ENCODE data around the gene ATP10A.
"Not testable (repeated sequence)": the region's sequence is repeated elsewhere in the genome, so short reads cannot be mapped to it uniquely, and the experiment has no call there.

ATP10A gene

DNA sequence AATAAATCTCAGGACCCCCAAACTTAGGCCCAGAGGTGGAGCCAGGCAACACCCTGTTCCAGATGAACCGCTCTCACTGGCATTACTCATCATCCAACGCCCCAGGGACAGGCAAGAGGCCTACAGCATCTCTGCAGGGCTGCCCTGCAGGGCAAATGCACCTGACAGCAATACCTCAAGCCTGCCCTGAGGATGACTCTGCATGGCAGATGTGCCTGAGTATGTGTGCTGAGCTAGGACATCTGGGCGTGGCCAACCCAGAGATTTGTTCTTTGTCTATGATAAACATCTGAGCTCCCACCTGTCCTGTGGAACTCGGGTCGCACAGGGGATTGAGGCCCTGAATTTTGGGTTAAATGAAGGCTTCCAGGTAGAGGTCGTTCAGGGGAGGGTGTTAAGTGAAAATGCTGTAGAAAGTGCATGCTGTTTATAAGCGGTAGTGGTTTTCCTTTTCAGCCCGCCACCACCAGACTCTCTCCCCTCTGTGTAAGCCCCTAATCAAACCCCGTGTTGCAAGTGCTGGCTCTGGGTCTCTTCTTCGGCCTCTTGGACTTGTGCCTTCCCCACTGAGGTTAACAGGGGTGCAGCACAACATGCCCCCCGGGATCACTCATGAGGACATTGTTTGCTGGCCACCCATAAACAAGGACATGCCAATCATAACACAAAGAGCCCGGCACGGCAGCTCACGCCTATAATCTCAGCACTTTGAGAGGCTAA lies 92.3 kb downstream of the ATP10A start:
- no peak for DNase-seq

DNA sequence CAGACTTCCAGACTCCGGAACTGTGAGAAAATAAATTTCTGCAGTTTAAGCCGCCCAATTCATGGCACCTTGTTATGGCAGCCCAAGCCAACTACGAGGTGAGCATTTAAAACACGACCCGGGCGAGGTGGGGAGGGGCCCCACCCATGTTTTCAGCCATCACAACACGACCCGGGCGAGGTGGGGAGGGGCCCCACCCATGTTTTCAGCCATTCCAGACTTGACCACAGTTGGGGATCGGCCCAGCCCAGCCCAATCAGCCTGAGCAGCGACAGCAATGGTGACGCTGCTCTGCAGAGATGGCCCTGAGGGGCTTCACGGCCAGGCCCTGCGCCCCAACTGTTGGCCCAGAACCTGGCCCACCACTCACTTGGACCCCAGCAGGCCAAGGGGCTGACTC lies 93.1 kb downstream of the ATP10A start:
- DNase-seq = no peak

DNA sequence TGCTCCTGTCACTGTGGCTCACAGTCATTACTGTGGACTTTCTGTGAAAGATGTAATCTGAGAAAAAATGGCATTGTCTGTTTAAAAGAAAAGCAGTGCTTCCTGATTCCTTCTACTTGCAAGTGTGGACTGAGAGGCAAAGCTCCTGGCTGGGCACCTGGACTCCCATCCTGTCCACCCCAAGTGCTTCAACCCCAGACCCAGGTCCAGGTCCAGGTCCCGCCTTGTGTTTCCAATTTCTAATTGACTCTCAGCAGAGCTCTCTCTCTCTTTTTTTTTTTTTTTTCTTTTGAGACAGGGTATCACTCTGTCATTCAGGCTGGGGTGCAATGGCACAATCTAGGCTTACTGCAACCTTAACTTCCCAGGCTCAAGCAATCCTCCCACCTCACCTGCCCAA lies 94.9 kb downstream of the ATP10A start:
- no peak for DNase-seq

DNA sequence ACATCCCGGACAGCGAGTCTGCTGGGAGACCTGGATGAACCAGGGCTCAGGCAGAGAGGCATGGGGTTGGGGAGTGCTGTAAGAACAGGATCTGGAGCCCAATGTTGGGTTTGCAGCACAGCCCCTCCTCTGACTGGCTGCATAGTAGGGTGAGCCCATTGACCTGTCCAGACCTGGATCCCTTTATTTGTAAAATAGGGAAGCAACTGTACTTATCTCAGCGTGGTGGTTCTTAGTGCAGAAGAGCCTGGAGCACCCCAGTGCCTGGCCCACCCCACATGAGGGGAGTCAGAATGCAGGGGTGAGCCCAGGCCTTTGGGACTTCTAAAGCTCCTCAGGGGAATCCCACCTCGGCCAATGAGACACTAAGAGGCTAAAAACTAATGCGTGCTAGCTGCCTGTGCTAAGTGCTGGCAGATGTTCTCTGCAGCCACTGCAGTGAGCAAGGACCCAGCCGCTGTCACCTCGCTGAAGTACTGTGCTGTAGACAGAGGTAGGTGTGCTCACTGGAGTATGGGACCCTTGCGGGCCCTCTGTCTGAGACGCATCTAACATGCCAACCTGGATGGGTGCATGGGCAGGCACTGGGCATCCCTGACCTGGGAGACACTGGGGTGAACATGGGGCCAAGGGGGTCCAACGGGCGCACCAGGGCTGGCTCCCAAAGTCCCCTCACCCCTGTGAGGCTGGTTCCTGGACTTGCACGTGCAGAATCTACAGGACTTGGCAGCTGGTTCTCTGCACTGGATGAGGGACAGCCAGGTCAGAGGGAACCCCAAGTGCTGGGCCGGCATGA lies 95.6 kb downstream of the ATP10A start:
- DNase-seq = no peak

DNA sequence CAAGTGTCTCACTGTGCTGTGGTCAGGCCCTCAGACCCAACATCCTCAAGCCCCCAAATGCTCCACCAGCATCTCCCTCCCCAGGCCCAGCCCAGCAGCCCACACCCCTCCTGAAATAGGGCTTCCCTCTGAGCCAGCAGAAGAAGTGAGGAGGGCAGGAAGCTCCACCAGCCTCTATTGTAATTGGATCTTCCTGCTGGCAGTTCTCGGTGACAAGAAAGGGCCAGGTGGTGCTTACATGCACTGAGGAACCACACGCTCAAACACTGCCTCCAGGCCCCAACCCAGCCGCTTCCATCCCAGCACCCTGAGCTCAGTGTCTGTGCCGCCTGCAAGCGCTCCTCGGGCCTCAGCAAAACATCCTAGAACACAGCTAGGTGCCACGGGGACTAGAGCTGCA lies 96.7 kb downstream of the ATP10A start:
- DNase-seq = no peak

DNA sequence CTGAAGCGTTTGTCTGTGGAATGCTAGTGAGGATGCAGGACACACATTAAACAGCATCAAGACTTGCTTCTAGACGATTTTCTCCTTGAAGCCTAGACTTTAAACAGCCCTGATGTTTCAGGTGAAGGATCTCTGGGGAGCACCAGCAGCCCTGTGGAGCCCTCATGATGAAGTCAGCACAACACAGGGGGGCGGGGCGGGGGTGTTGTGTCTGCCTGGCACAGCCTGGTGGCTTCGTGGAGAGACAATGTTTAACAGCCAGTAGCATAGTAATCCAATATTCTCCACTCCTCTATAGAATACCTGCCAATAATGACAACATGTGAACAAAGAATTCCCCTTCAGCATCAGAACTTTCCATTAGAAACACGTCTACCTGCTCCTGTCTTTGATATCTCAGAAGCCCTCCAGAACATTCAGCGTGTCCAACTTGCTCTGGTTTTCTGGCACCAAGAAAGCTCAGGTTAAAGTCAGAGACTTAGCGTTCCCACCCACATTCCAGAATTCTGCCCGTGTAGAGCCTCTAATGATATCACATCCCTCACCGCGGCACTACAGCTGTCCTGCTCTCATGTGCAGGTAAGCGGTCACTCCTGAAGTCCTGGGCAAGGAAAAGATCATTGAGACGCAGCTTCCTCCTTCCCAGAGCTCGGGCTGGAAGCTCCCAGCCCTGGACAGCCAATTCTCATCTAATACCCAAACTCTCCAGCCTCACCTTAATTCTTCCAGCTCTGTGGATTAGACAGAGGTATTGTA lies 98.0 kb downstream of the ATP10A start:
- no peak for DNase-seq

DNA sequence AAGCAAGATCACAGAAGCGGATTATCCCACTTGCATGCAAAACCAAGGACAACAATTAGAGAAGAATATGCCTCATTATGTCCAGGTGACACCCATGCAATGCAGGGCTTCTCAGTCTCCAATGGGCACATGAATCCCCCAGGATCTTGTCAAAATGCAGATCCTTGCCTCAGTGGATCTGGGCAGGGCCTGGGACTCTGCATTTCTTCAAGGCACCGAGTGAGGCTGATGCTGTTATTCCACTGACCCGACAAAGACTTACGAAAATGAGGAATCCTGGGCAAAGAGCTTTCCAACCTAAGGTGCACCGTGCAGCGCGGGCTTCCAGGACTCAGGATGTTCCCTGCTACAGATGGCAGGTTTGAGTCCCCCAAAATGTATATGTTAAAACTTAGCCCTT lies 99.2 kb downstream of the ATP10A start:
- DNase-seq = no peak

DNA sequence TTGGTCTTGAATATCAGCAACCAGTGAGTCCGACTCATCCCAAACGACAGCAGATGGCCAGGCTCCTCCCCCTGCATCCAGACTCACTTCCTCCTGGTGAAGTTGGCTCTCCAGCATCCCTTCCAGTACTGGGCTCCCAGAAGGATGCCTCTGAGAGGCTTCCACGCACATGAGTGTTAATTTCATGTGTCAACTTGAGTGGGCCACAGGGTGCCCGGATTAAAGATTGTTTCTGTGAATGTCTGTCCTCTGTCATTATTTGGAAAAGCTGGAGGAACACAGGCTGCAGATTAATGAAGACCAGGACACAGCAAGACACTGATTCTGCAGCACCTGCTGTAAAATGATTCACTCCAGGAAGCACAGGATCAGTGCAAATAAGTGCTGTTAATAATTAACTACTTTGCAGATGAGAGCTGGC lies 99.8 kb downstream of the ATP10A start:
- no peak for DNase-seq

DNA sequence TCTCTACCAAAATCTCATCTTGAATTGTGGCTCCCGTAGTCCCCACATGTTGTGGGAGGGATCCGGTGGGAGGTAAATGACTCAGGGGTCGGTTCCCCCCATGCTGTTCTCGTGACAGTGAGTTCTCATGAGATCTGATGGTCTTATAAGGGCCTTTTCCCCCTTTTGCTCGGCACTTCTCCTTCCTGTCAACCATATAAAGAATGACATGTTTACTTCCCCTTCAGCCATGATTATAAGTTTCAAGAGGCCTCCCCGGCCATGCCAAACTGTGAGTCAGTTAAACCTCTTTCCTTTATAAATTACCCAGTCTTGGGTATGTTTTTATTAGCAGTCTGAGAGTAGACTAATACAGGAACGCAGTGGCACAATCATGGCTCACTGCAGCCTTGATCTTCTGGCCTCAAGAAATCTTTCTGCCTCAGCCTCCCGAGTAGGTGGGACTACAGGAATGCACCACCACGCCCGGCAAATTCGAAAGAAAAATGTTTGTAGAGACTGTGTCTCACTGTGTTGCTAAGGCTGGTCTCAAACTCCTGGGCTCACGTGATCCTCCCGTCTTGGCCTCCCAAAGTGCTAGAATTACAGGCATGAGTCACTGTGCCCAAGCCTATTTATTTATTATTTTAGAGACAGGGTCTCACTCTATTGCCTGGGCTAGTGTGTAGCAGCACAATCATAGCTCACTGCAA lies 101.0 kb downstream of the ATP10A start:
- DNase-seq = peak; percentile 6

DNA sequence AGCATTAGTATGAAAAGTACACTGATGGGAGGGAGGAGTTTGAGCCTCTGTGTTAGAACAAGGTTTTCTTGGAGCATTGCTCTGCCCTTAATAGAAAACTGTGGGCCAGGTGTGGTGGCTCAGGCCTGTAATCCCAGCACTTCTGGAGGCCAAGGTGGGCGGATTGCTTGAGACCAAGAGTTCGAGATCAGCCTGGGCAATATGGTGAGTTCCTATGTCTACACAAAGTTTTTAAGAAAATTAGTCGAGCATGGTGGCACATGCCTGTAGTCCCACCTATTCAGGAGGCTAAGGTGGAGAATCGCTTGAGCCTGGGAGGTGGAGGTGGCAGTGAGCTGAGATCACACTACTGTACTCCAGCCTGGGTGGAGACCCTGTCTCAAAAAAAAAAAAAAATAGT lies 103.7 kb downstream of the ATP10A start:
- DNase-seq = no peak

DNA sequence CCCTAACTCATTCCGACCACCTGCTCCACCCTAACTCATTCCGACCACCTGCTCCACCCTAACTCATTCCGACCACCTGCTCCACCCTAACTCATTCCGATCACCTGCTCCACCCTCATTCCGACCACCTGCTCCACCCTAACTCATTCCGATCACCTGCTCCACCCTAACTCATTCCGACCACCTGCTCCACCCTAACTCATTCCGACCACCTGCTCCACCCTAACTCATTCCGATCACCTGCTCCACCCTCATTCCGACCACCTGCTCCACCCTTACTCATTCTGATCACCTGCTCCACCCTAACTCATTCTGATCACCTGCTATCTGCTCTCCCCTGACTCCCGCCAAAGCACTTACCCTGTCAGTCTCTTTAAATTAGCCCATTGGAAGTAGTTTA lies 104.5 kb downstream of the ATP10A start:
- not testable (repeated sequence) for DNase-seq

DNA sequence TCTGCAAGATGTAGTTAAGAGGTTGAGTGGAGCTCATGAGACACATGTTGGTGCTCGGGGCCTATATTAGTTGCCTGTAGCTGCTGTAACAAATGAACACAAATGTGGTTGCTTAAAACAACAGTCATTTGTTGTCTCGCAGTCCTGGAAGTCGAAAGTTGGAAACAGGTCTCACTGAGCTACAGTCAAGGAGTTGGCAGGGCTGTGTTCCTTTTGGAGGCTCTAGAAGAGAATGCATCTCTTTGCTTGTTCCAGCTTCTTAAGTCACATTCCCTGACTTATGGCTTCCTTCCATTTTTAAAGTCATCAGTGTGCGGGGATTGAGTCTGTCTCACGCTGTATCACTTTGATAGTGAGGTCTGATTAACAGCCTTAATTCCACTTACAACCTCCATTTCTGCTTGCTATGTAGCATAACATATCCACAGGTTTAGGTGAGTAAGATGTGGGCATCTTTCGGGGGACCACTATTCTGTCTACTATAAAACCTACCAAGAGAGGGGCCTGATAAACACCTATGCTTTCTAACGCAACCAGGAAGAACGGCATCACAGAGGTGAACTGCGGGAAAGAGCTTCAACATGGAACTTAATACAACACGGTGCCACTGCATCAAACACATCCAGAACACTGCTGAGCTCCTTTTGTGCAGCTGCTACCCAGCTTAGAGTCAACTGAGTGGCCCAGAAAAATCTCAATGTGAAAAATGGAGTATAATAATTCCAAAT lies 119.4 kb downstream of the ATP10A start:
- no peak for DNase-seq

DNA sequence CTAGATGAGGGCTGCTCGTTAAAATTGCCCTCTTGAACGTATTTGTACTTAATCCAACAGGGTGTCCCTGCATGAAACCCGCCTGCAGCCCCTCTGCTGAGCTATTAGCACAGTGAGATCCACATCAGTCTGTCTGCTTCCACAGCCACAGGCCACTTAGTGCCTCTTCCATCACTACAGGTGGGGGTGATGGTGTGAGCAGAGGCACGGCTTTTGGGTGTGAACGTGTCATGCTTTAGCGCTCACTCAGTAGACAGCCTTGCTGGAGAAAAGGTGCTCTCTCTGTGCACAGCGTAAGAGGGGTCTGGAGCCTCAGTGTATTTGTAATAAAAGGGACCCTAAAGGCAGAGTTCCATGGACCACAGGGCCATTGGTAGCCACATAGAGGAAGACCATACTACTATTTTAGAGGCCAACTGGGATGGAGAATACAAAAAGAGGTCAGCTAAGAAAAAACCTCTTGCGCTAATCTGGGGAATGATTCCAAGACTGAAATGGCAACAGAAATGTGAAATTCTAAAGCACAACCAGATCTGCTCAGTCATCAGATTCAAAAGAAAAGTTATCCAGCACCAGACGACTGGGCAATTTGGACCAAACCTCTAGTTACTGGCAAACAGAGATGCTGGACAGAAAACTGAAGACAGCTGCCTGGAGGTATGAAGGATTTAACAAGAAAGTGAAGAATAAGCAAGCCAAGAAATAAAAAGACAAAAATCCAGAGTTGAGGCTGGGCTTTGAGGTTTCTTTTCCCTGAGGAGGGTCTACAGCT lies 120.2 kb downstream of the ATP10A start:
- no peak for DNase-seq

DNA sequence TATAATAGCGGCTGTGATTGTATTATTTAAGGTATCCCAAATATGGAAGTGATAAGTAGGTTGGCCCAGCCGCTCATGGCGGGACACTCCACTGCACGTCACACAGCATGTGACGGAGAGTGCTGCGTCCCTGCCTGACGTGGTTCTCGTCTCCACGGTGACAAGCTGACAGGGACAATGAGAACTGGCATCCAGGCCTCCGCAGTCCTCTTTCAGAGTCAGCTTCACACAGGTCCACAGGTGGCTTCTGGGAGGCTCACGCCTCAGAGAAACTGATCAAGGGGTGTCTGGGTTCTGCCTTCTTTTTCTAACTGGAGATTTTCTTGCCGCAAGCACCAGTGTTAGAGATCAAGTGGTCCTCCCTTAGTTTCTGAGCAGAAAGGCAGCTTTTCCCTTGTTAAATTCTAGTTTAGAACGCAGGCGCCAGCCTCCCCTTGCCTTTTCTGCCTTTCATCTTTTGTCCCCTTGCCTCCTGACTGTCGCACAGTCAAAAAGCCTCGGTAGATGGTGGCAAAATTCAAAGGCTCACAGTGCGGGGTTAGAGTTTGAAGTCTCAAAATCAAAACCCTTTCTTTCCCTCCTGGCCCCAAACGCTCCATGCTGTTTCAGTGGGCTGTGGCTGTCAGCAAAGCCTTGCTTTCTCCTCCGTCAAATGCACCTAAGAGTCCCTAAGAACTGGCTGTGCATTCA lies 120.9 kb downstream of the ATP10A start:
- no peak for DNase-seq

DNA sequence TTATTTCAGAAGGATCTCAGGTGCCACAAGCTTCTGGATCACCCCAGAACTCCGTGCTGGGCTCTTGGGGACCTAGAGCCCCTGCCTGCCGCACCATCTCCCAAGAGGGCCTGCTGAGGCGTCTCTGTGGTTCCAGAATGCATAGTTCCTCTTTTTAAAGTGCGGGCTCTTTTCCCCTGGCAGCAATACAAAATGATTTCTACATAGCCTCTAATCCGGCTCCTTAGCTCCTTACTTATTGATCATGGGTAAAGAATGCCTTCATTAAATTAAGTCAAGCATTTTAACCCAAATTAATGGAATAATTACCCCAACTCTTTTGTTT lies 121.9 kb downstream of the ATP10A start:
- DNase-seq = no peak

DNA sequence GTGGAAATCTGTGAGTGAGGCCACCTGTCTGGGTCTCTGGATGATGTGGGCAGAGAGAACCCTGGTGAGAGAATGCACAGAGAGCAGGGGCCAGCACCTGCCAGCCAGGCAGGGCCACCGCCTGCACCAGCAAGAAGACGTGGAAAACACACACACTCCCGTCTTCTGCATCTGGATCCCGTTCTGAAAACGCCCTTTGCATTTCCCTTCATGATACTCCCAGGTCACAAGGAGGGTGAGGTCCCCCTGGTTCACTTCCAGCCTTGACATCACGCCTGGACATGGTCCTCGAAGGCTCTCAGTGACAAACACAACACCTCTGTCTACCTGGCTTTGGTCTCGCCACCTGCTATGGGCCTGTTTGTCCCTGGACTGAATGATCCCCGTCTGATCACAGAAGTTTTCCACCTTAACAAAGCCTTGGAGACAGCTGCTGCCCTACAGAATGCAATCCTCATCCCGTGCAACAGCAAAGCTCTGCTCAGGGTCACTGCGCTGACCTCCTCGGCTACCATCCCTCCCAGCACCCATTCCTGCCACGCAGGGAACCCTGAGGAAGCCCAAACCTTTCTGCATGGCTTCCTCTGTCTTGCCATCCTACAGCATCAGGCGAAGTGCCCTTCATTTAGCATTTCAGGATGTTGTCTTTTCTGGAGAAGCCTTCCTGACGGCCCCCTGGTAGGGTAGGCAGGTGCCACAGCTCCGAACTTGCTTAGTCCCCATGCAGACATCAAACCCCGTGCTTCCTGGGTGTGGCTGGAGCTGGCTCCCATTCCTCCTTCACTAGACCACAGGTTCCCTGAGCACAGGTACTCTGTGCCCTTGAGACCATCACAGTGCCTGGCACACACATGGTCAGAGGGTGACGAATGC lies 122.5 kb downstream of the ATP10A start:
- no peak for DNase-seq

DNA sequence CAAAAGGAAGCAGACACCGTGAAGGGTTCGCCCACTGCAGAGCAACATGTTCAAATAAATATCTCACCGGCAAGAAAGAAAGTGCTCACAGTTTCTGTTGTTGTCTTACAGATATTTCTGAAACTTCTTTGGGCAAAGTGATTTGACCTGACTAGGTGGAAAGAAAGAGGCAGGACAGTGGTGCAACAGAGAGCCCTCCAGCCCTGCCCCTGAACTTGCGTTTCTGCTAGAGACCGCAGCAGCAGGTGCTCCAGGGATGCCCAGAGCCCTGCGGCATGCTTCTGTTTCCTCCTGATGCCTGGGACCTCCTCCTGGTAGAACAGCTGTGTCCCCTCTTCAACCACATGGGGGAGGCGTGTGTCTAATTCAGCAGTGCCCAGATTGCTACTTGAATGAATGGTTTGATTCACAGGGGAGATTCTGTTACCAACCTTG lies 123.4 kb downstream of the ATP10A start:
- peak; percentile 32 for DNase-seq

DNA sequence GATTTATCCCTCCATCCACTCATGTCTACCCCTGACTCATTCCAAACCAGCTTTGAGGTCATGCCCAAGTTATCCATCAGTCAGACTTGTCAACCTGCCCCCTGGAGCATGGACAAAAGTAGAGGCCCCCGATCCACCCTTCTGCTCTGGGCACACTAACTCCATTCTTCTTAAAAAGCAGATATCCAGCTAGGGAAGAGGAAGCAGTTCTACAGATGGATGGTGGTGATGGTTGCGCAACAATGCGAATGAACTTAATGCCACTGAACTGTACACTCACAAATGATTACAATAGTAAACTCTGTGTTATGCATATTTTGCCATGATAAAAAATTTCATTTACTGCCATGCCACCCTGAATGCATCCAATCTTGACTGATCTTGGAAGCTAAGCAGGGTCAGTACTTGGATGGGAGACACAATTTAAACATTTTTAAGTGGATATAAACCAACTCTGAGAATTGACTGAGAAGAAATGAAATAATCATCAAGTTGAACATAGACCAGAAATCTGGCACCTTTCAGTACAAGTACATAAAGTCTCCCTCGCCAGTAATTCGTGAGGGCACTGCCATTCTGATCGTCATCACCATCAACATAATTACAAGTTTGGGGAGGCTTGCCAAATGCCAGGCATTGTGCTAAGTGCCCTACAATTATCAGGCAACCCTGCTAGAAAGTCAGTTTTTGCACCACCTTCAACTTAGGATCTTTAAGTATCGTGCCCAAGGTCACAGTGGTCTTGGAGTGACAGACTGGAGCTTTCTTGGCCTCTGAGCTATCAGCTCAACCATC lies 124.8 kb downstream of the ATP10A start:
- DNase-seq = no peak

DNA sequence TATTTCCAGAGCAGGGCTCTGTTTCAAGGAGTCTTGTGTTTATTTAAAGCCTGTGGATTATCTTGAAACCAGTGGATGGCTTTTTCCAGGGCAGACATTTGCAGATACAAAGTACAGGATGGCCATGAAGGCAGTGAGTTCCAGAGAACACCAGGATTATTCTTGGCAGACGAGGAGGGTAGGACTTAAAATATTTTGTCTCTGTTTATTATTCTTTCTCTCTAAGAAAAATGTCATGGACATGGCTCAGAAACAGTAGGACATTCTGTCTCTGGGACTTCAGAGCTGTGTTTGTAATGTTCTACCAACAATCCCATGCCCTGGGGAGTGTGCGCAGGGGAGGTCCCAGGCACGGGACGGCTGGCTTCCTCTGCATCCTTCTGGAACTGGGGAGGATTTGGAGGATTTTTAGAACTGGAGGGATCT lies 125.9 kb downstream of the ATP10A start:
- DNase-seq = no peak
